Effector CD4-positive, alpha-beta T cell (primary cell): ENCODE data around the gene KCNK3.

Experiments used
- DNase-seq: peaks from one replicate; pipeline ENCODE4 v3.0.0-alpha.2; 2020

The KCNK3 gene

DNA sequence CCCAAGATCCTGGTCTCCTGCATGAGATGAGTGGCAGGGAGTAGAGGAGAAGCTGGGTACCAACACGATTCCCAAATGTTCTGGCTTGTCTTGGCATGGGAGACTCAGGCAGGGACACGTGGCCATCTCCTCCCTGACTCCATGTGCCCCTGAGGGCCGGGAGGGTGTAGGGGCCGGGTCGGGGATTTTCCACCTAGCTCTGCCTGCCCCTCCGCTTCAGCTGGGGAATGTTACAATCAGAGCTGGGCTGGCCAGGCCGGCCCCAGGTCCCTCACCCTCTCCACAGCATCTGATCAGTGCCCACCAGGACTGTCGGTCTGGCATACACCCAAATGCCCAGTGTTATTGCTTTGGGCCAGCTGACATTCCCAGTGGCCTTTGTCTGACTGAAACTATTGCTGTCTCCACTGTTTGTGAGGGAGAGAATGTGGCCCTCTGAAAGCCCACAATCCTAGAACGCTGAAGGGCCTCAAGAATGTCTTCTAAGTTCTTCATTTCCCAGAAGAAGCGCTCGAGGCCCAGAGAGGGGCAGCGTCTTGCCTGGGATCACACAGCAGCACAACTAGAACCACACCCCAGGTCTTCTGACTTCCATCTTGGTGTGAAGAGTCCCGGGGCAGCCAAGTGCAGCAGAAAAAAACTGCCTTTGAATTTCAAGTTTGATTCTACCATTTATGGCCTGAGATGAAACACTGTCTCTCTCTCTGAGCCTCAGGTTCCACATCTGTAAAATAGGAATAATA is 23.2 kb downstream of the KCNK3 start:
- DNase-seq = no peak

DNA sequence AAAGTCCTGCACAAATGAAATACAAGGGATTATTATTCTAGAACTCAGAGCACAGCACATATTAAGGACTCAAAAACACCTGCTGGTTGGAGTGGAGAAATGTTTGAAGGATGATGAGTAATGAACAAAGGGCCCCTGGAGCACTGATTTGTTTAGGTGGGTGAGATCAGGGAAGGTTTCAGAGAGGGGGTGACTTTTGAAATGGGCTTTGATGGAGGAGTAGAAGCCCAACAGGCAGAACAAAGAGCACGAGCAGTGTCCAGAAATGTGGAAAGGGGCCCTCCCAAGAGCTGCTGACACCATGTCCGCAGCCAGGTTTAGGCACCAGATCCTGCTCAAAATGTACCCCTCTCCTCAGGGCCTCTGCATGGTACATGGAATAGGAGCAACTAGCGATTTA is 23.8 kb downstream of the KCNK3 start:
- DNase-seq = no peak

DNA sequence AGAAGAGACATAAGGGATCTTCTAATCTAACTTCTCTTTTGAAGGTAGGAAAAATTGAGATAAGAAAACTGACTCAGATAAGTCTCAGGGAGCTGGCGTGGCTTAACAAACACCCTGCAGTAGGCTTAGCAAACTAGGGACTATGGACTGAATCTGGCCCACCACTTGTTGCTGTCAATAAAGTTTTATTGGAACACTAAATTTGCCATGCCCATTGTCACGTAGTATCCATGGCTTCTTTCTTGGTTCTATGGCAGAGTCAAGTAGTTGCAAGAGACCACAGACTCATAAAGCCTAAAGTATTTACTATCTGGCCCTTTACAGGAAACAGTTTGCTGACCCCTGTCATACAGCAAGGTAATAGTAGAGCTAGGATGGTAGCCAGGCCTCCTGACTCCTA is 24.2 kb downstream of the KCNK3 start:
- DNase-seq = no peak

- no peak for DNase-seq
Observed at GRCh38 chr2:26717362-26717761, 24.8 kb downstream of the KCNK3 start.

DNA sequence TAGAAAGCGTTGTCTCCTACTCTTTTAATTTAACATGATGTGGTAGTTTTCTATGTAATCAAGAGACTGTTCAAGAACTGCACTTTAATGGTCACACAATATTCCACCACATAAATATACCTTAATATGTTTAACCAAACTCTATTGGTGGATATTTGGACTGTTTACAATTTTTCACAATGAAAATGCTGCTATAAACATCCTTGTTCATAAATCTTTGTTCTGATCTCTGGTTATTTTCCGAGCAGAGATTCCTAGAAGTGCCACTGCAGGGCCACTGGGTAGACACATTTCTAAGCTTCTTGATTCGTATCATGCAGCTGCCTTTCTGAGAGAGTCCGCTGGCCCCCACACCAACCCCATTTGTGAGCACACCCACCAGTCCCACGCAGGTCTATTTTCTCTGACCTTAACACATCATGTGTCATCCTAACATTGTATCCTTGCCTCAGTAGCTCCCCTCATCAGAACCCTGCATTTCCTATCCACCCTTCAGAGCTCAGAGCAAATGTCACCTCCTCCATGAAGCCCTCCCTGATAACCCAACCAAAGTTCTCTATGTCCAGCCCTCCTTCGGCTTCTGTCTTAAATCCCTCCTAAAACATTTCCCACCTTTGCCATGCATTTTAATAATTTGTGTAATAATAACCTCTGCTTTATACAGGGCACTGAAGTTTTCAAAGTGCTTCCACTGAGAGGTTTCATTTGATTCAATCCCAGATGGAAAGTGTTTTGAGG is 26.6 kb downstream of the KCNK3 start:
- DNase-seq = no peak

DNA sequence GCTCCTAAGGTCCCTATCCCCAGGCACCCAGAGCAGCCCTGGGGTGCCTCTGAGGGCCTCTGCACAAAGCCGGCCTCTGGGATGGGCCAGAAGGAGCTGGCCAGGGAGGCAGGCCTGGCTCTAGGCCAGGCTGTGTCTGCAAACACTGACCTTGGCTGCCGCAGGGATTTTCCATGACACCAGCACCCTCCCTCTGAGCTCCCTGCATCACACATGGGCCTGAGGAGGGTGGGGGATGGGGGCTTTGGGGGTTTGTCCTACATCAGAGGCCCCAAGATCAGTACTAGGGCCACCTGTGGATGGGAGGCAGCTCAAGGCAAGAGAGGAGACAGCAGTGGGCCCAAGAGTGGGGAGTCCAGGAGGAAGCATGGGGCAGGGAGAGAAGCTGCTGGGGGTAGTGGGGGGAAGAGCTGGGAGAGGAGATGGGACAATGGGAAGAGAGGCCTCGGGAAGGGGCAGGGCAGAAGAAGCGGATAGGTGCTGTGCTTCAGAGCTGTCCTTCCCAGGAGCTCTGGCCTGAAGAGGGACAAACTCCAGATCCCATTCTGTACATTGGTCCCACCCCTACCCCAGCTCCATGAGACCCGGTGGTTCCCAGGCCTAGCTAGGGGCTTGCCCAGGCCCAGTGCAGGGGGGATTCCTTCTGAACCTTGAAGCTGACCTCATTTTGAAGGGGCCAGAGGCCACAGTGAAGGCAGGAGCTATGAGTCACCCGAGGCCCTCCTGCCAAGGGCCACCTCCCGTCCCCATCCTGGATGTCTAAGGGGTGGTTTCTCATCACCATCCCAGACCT is 28.0 kb downstream of the KCNK3 start:
- DNase-seq = no peak

DNA sequence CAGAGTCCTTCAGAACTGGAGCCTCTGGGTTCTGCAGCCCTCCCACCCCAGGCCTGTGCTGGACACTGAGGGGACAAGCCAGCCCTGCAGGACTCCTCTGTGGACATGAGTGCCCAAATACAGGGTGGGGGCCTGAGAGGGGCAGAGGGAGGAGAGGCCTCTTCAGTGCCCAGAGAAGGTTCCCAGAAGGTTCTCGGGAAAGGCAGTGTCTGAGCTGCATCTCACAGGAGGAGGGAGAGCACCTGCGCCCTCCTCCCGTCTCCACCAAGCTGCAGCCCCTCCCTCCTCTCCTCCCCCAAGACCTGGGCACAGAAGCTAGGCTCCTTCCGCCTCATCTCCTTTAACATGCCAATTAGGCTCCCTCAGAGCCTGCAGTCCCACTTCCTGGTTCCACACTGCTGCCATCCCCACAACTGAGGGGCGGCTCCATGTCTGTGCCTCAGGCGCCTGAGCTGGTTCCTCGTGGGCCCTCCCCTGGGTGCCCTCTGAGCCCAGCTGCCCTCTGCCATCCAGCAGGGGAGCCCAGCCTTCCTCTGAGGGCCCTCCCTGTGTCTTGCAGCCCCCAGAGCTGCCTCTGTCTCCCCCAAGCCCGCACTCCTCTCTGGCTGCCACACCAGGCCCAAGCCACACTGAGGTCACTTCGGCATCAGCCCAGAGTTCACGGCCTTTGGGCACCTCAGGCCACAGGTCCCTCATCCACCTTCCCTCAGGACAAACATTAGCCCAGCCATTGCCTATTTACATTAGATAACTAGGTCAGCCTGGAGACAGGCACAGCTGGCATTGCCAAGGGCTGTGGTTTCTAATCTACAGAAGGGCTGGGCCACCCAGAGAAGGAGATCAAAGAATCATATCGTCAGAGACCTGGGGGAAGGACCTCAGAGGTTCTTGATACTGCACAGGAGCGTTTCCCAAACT is 28.9 kb downstream of the KCNK3 start:
- no peak for DNase-seq

DNA sequence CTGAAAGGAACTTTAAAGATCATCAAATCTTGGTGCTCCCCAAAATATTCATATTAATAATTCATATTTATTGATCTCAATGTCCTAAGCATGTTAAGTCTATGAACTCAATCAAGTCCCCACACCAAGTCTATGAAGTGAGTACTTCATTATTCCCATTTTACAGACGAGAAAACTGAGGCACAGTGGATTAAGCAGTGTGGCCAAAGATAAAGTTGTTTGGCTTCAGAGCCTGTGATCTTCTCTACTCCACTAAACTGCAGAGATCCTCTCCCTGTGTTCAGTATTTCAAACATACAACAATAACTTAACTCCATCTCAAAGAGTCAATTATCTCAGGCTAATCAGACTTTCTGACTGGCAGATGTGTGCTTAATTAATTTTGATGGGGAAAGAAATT is 29.8 kb downstream of the KCNK3 start:
- no peak for DNase-seq

GRCh38 chr2:26722911-26723310 is 30.4 kb downstream of the KCNK3 start:
- DNase-seq = no peak

DNA sequence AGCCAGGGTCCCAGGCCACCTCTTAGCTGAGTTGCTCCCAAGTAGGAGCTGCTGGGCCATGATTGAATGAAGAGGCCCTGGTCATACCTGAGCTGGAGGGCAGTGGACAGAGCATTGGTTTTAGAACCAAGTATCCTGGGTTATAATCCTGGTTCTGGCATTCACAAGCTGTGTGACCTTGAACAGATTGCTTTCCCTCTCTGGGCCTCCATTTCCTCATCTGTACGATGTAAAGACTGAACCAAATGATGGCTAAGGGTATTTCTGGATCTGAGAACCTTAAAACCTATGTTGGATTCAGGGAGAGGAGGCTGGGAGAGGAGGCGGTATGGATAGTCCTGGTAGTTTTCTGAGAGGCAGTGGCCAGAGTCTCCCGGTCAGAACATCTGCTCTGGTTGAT is 31.0 kb downstream of the KCNK3 start:
- DNase-seq = no peak

DNA sequence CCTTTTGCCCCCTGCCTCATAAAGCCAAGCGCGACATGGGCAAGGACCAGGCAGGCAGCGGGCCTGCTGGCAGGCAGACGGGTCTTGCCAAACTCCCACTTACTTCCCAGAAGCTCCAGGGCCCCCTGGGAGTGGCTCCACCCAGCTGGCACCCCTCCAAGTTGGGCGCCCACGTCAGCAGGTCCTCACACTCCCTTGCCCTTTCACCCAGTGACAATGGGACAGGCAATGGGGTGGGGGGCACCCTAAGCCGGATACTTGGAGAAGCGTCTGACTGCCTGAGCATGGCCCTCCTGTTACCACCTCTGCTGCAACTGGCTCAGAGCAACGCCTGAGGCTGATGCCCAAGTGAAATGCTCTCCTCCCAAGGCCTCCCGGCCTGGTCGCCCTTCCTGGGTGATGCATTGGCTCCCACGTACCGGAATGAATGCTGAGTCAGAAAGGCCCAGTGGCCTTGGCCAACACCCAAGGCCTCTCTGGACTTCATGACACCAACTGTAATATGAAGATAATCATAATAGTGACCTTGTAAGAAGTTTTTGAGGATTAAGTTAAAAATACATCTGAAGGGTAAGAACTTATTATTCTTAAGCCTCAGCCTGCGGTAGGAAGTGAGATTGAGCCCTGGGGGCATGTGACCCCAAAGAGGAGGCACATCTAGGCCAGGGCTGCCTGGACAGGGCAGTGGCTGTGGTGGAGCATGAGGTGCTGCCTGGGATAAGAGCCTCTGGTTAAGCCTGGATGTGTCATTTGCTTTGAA is 31.6 kb downstream of the KCNK3 start:
- no peak for DNase-seq

- no peak for DNase-seq
Observed at GRCh38 chr2:26724784-26725520, 32.4 kb downstream of the KCNK3 start.

- DNase-seq = no peak
Observed at GRCh38 chr2:26725521-26725820, 32.9 kb downstream of the KCNK3 start.

GRCh38 chr2:26726228-26726627 is 33.7 kb downstream of the KCNK3 start:
- DNase-seq = no peak

- no peak for DNase-seq
Observed at GRCh38 chr2:26727641-26728561, 35.4 kb downstream of the KCNK3 start.

DNA sequence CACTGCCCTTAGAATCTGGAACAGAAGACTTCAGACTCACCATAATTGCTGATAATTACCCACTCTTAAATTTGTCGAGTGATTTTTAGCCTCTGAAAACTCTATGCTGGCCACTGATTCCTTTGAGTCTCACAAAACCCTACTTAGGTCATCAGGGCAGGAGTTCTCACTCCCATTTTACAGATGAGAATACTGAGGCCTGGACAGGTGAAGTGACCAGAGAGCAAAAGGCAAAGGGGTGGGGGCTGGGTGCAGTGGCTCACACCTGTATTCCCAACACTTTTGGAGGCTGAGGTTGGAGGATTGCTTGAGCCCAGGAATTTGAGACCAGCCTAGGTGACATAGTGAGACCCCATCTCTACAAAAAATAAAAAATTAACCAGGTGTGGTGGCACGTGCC is 36.8 kb downstream of the KCNK3 start:
- no peak for DNase-seq

GRCh38 chr2:26730549-26731344 is 38.2 kb downstream of the KCNK3 start:
- DNase-seq = no peak

- DNase-seq = no peak
Observed at GRCh38 chr2:26731714-26732113, 39.2 kb downstream of the KCNK3 start.

DNA sequence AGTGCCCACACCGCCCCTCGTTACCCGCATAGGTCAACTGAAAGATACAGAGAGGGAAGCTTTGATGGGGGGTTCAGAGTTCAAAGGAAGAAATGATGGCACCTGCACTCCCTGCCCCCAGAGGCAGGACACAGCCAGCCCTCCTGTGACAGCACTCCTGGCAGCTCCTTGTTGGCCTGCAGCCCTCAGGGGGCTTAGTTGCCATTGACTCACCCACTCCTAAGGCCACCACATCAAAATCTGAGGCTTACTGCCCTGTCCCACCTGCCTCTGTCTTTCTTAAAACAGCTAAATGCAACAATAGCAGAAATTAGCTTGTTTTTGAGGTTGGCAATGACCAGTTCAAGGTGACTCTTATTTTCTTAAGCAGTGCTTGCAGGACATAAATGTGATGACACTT is 39.9 kb downstream of the KCNK3 start:
- DNase-seq = no peak
